ENCODE data around the gene TBC1D8B.

GRCh38 chrX:106863697-106864096, 61.2 kb downstream of the TBC1D8B start:
- no peak for TF ChIP-seq POLR2AphosphoS5 (IDR thresholded peaks at IDR 0.05; ENCODE audit: low read depth, low read length)
- TF ChIP-seq ZNF274 (IDR thresholded peaks at IDR 0.05; ENCODE audit: low read depth, low read length) = no peak
- TF ChIP-seq EZH2 (IDR thresholded peaks at IDR 0.05) = no peak
- TF ChIP-seq POLR2A (IDR thresholded peaks at IDR 0.05; ENCODE audit: borderline replicate concordance, extremely low read depth, insufficient read depth, insufficient read length) = no peak
- no peak for TF ChIP-seq ATF3 (IDR thresholded peaks at IDR 0.05)
- TF ChIP-seq, protein P1, sequence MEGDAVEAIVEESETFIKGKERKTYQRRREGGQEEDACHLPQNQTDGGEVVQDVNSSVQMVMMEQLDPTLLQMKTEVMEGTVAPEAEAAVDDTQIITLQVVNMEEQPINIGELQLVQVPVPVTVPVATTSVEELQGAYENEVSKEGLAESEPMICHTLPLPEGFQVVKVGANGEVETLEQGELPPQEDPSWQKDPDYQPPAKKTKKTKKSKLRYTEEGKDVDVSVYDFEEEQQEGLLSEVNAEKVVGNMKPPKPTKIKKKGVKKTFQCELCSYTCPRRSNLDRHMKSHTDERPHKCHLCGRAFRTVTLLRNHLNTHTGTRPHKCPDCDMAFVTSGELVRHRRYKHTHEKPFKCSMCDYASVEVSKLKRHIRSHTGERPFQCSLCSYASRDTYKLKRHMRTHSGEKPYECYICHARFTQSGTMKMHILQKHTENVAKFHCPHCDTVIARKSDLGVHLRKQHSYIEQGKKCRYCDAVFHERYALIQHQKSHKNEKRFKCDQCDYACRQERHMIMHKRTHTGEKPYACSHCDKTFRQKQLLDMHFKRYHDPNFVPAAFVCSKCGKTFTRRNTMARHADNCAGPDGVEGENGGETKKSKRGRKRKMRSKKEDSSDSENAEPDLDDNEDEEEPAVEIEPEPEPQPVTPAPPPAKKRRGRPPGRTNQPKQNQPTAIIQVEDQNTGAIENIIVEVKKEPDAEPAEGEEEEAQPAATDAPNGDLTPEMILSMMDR (IDR thresholded peaks at IDR 0.05 in 2 of 3, conservative IDR thresholded peaks at IDR 0.05 in 1 of 3; ENCODE audit: borderline replicate concordance in 1 of 3, insufficient read depth in 1 of 3, low read depth in 2 of 3, low read length in 2 of 3) = no peak
- TF ChIP-seq SIN3A (IDR thresholded peaks at IDR 0.05; ENCODE audit: low read depth) = no peak
- TF ChIP-seq, protein P2, sequence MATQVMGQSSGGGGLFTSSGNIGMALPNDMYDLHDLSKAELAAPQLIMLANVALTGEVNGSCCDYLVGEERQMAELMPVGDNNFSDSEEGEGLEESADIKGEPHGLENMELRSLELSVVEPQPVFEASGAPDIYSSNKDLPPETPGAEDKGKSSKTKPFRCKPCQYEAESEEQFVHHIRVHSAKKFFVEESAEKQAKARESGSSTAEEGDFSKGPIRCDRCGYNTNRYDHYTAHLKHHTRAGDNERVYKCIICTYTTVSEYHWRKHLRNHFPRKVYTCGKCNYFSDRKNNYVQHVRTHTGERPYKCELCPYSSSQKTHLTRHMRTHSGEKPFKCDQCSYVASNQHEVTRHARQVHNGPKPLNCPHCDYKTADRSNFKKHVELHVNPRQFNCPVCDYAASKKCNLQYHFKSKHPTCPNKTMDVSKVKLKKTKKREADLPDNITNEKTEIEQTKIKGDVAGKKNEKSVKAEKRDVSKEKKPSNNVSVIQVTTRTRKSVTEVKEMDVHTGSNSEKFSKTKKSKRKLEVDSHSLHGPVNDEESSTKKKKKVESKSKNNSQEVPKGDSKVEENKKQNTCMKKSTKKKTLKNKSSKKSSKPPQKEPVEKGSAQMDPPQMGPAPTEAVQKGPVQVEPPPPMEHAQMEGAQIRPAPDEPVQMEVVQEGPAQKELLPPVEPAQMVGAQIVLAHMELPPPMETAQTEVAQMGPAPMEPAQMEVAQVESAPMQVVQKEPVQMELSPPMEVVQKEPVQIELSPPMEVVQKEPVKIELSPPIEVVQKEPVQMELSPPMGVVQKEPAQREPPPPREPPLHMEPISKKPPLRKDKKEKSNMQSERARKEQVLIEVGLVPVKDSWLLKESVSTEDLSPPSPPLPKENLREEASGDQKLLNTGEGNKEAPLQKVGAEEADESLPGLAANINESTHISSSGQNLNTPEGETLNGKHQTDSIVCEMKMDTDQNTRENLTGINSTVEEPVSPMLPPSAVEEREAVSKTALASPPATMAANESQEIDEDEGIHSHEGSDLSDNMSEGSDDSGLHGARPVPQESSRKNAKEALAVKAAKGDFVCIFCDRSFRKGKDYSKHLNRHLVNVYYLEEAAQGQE (IDR thresholded peaks at IDR 0.05; ENCODE audit: low read depth) = no peak
- no peak for TF ChIP-seq MAX (IDR thresholded peaks at IDR 0.05)
- no peak for TF ChIP-seq ZFX (IDR thresholded peaks at IDR 0.05)
- no peak for TF ChIP-seq EZH2phosphoT487 (IDR thresholded peaks at IDR 0.05; ENCODE audit: borderline replicate concordance)
- no peak for TF ChIP-seq JUND (IDR thresholded peaks at IDR 0.05)
- no peak for TF ChIP-seq CEBPB (IDR thresholded peaks at IDR 0.05; ENCODE audit: low read depth)

Measured in HCT116 (cell line).